22Rv1 (cell line): ENCODE results near the gene ARID1B.

Experiments used
- H3K27ac ChIP-seq: fragments of 450-650 bp; 2 replicates; pipeline ENCODE4 v1.5.1; 2017
- CTCF ChIP-seq: fragments of 450-650 bp; IDR thresholded peaks from 2 replicates; pipeline ENCODE4 v1.5.1; 2017; ENCODE audit warnings: mild to moderate bottlenecking
- ZFX ChIP-seq: fragments of 450-650 bp; IDR thresholded peaks from 2 replicates; pipeline ENCODE4 v1.6.1; 2017; ENCODE audit warnings: antibody characterized with exemption, borderline replicate concordance

Gene ARID1B

GRCh38 chr6:157045831-157046454 is 268.8 kb downstream of the ARID1B start:
- TF ChIP-seq CTCF, result peak; percentile 74
- no peak for TF ChIP-seq ZFX
- no peak overlapping the region for H3K27ac ChIP-seq

- TF ChIP-seq ZFX (no peak), CTCF (no peak)
- no peak overlapping the region for H3K27ac ChIP-seq
These were observed 269.6 kb downstream of the ARID1B start for GRCh38 chr6:157046776-157047175.

DNA sequence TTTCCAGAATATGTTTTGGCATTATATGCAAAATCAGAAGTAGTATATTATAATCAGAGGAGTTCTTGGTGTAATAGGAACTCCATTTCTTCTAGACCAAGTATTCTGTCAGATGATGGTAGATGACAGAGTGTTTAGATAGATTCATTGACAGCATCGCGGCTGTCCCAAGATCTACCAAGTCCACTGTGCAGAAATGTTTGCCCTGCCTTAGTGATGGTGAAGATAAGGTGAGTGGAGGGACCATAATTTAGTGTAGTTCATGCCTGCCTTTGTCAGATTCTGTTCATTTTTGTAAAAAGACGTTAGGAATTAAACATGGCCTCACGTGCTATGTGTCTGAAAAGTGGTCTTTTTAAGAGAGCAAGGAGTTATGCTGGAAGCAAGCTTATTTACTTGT is 270.1 kb downstream of the ARID1B start:
- no peak overlapping the region for H3K27ac ChIP-seq
- no peak for TF ChIP-seq CTCF
- no peak for TF ChIP-seq ZFX

GRCh38 chr6:157047951-157048350 is 270.8 kb downstream of the ARID1B start:
- no peak overlapping the region for H3K27ac ChIP-seq
- no peak for TF ChIP-seq CTCF
- no peak for TF ChIP-seq ZFX

DNA sequence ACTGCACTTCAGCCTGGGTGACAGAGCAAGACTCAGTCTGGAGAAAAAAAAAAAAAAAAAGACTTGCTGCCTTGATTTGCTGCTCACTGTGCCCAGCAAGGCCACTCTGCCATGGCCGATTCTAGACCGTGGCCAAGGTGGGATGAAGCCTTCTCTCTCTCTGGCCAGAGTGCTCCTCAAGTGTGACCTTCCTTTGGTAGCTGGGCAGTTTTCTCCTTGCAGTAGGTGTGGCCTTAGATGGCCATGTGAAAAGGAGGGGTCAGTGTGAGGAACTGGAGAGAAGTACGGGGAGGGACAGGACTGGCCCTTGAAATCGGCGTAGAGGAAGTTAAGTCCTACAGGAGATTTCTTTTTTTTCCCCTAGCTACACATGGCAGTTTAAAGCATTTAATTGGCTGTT is 272.0 kb downstream of the ARID1B start:
- no peak overlapping the region for H3K27ac ChIP-seq

GRCh38 chr6:157050537-157051265 is 273.5 kb downstream of the ARID1B start:
- H3K27ac ChIP-seq, result no peak overlapping the region
- no peak for TF ChIP-seq CTCF
- no peak for TF ChIP-seq ZFX

More for the DNA sequence above, 272.0 kb downstream of the ARID1B start:
- TF ChIP-seq ZFX (no peak), CTCF (no peak)

DNA sequence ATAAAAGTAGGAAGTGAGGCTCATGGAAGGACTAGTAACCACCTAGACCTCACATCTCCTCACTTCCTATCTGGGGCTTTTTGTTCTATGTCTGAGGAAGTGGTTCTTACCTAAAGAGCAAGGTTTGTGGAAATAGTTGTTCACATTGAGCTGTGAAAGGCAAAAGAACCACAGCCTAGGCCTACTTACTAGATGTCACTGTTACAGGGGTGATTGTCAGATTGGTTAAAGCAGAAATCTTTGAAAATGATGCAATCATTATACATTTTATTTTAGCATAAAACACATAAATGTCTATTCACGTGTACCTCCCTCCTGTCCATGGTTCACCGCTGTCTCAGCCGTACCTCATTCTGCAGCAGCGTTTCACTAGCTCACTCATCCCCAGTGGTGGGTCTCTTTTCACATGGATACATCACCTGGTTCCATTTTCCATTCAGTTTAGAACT is 277.4 kb downstream of the ARID1B start:
- TF ChIP-seq ZFX (no peak), CTCF (no peak)
- H3K27ac ChIP-seq, result no peak overlapping the region
